Measurements from ENCODE around the gene PLXNB2.

The PLXNB2 gene

DNA sequence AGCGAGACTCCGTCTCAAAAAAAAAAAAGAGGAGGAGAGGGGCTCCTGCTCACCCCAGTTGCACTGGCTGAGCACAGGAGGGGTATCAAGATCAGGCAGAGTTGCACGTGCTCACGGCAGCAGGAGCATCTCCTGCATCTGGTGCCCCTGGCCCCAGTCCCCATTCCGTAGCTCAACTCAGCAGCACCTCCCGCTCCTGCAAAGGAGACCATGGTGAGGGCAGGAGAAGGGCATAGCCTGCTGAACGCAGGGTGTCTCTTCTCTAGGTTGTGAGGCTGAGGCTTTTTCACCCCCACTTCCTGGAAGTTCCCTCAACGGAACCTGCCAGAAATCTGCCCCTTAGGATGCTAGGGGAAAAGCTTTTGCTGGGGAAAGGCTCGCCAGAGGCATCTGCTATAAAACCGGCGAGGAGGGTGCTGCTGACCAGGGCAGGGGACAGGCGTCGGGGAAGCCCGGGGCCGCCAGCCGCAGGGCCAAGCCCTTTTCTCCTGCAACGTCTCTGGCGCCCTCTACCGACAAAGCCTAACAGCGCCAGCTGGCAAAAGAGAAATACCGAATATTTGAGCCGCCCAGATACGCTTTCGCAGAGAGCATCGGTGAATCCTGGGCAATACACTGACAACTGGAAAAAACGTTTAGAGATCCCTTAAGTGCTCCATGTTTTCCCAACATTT lies 34.7 kb upstream of the PLXNB2 start:
- H4K12ac ChIP-seq (ENCODE audit: low read depth, low read length): no peak overlapping the region
- no peak overlapping the region for H3K14ac ChIP-seq (ENCODE audit: low read length)
- H2AFZ ChIP-seq (ENCODE audit: insufficient read depth, low read length, poor library complexity): no peak overlapping the region
- H3K4me2 ChIP-seq (ENCODE audit: low read length): peak overlapping the region; percentile 76
- no peak overlapping the region for H3K9ac ChIP-seq (ENCODE audit: low read length)
- H3K4ac ChIP-seq (ENCODE audit: low read depth, low read length): no peak overlapping the region
- H3K36me3 ChIP-seq (ENCODE audit: control insufficient read depth in 1 of 2, insufficient read depth in 2 of 2, low read length in 2 of 2): peaks cover 2 to 3% of the 10 kb centered on the region in 2 experiments
- H4K91ac ChIP-seq (ENCODE audit: low read depth, low read length): no peak overlapping the region
- no peak overlapping the region for H3K23ac ChIP-seq (ENCODE audit: low read length)
- peaks cover 3% of the 10 kb centered on the region in 2 experiments for H3K4me1 ChIP-seq (ENCODE audit: control insufficient read depth in 1 of 2, insufficient read depth in 2 of 2, low read length in 2 of 2)
- no peaks in the 10 kb centered on the region for H3K27me3 ChIP-seq (ENCODE audit: insufficient read depth, low read length)
- H2BK5ac ChIP-seq (ENCODE audit: low read depth, low read length, poor library complexity): no peak overlapping the region
- no peak overlapping the region for H3K4me3 ChIP-seq (ENCODE audit: low read depth, low read length)
- H3K79me2 ChIP-seq (ENCODE audit: control insufficient read depth, insufficient read depth, low read length, poor library complexity): peaks cover 5% of the 10 kb centered on the region
- H4K8ac ChIP-seq (ENCODE audit: low read depth, low read length): no peak overlapping the region
- H3K79me1 ChIP-seq (ENCODE audit: low read length): peaks cover 6% of the 10 kb centered on the region
- no CpG with 5 or more reads among the region's 26 CpGs for WGBS (ENCODE audit: extremely low coverage, insufficient coverage, insufficient read length)
- no peak overlapping the region for H2BK12ac ChIP-seq (ENCODE audit: low read length)
- H2BK120ac ChIP-seq (ENCODE audit: insufficient read depth, low read length, poor library complexity): no peak overlapping the region
- H3K18ac ChIP-seq (ENCODE audit: low read length): no peak overlapping the region
- no peak overlapping the region for H2AK5ac ChIP-seq (ENCODE audit: low read length)
- H3K9me3 ChIP-seq (ENCODE audit: insufficient read depth, low read depth, low read length): peaks cover 32% of the 10 kb centered on the region
- peak; percentile 84 to 97 for DNase-seq
- H3K27ac ChIP-seq (ENCODE audit: low read depth, low read length): peak overlapping the region; percentile 67

DNA sequence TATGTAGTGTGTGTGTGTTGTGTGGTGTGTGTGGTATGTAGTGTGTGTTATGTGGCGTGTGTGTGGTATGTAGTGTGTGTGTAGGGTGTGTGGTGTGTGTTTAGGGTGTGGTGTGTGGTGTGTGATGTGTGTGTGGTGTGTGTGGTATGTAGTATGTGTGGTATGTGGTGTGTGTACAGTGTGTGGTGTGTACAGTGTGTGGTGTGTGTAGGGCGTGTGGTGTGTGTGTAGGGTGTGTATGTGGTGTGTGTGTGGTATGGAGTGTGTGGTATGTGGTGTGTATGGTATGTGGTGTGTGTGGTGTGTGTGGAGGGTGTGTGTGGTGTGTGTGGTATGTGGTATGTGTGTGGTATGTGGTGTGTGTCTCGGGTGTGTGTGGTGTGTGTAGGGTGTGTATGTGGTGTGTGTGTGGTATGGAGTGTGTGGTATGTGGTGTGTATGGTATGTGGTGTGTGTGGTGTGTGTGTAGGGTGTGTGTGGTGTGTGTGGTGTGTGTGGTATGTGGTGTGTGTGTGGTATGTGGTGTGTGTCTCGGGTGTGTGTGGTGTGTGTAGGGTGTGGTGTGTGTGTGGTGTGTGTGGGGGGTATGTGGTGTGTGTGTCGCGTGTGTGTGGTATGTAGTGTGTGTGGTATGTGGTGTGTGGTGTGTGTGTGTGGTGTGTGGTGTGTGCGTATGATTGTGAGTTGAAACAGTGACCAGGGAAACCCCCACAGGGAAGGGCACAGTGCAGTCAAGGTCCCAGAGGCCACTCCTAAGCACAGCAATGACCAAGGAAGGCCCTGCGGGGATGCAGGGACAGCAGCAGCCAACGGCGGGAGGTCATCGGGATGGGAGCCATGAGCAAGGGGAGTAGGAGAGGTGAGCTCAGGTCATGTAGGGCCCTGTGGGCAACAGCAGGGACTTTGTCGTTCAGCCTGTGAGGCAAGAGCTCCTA lies 32.8 kb upstream of the PLXNB2 start:
- H3K9ac ChIP-seq (ENCODE audit: low read length): no peak overlapping the region
- H3K79me2 ChIP-seq (ENCODE audit: control insufficient read depth, insufficient read depth, low read length, poor library complexity): peaks cover 3% of the 10 kb centered on the region
- no peak overlapping the region for H4K8ac ChIP-seq (ENCODE audit: low read depth, low read length)
- H3K4me3 ChIP-seq (ENCODE audit: low read depth, low read length): peak overlapping the region; percentile 63
- no peak overlapping the region for H2BK5ac ChIP-seq (ENCODE audit: low read depth, low read length, poor library complexity)
- no peak overlapping the region for H4K12ac ChIP-seq (ENCODE audit: low read depth, low read length)
- peaks cover 6% of the 10 kb centered on the region for H3K79me1 ChIP-seq (ENCODE audit: low read length)
- no peak overlapping the region for H3K18ac ChIP-seq (ENCODE audit: low read length)
- H3K23ac ChIP-seq (ENCODE audit: low read length): peak overlapping the region; percentile 99
- WGBS (ENCODE audit: extremely low coverage, insufficient coverage, insufficient read length): 100% methylated on average over 5 of the region's 12 CpGs
- H3K9me3 ChIP-seq (ENCODE audit: insufficient read depth, low read depth, low read length): peaks cover 34% of the 10 kb centered on the region
- H2AK5ac ChIP-seq (ENCODE audit: low read length): no peak overlapping the region
- no peak overlapping the region for H2AFZ ChIP-seq (ENCODE audit: insufficient read depth, low read length, poor library complexity)
- no peak overlapping the region for H2BK120ac ChIP-seq (ENCODE audit: insufficient read depth, low read length, poor library complexity)
- no peak overlapping the region for H3K4ac ChIP-seq (ENCODE audit: low read depth, low read length)
- peak; percentile 75 to 77 for DNase-seq
- no peak overlapping the region for H4K91ac ChIP-seq (ENCODE audit: low read depth, low read length)
- no peak overlapping the region for H3K14ac ChIP-seq (ENCODE audit: low read length)
- H3K36me3 ChIP-seq (ENCODE audit: control insufficient read depth in 1 of 2, insufficient read depth in 2 of 2, low read length in 2 of 2): no peaks in the 10 kb centered on the region
- H3K27me3 ChIP-seq (ENCODE audit: insufficient read depth, low read length): no peaks in the 10 kb centered on the region
- no peak overlapping the region for H3K27ac ChIP-seq (ENCODE audit: low read depth, low read length)
- no peak overlapping the region for H2BK12ac ChIP-seq (ENCODE audit: low read length)
- peaks cover 3% of the 10 kb centered on the region in 2 experiments for H3K4me1 ChIP-seq (ENCODE audit: control insufficient read depth in 1 of 2, insufficient read depth in 2 of 2, low read length in 2 of 2)
- no peak overlapping the region for H3K4me2 ChIP-seq (ENCODE audit: low read length)

DNA sequence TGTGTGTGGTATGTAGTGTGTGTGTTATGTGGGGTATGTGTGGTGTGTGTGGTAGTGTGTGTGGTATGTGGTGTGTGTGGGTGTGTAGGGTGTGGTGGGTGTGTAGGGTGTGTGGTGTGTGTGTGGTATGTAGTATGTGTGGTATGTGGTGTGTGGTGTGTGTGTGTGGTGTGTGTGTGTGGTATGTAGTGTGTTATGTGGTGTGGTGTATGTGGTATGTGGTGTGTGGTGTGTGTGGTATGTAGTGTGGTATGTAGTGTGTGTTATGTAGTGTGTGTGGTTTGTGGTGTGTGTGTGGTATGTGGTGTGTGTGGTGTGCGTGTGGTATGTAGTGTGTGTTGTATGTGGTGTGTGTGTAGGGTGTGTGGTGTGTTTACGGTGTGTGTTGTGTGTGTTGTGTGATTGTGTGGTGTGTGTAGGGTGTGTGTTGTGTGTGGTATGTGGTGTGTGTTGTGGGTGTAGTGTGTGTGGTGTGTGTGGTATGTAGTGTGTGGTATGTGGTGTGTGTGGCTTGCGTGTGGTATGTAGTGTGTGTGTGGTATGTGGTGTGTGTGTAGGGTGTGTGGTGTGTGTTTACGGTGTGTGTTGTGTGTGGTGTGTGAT lies 31.5 kb upstream of the PLXNB2 start:
- Histone ChIP-seq H3K27me3 (ENCODE audit: insufficient read depth, low read length) (no peaks in the 10 kb centered on the region), H4K8ac (ENCODE audit: low read depth, low read length) (no peak overlapping the region), H3K79me1 (ENCODE audit: low read length) (peaks cover 6% of the 10 kb centered on the region), H3K4me2 (ENCODE audit: low read length) (no peak overlapping the region), H2BK5ac (ENCODE audit: low read depth, low read length, poor library complexity) (no peak overlapping the region), H3K4ac (ENCODE audit: low read depth, low read length) (no peak overlapping the region), H3K23ac (ENCODE audit: low read length) (peak overlapping the region; percentile 99), H3K79me2 (ENCODE audit: control insufficient read depth, insufficient read depth, low read length, poor library complexity) (peaks cover 3% of the 10 kb centered on the region), H3K9ac (ENCODE audit: low read length) (peak overlapping the region; percentile 39), H4K12ac (ENCODE audit: low read depth, low read length) (no peak overlapping the region), H3K36me3 (ENCODE audit: control insufficient read depth in 1 of 2, insufficient read depth in 2 of 2, low read length in 2 of 2) (no peaks in the 10 kb centered on the region), H3K9me3 (ENCODE audit: insufficient read depth, low read depth, low read length) (peaks cover 34% of the 10 kb centered on the region), H3K27ac (ENCODE audit: low read depth, low read length) (no peak overlapping the region), H2AFZ (ENCODE audit: insufficient read depth, low read length, poor library complexity) (no peak overlapping the region), H3K4me3 (ENCODE audit: low read depth, low read length) (peak overlapping the region; percentile 63), H3K14ac (ENCODE audit: low read length) (no peak overlapping the region), H3K4me1 (ENCODE audit: control insufficient read depth in 1 of 2, insufficient read depth in 2 of 2, low read length in 2 of 2) (peaks cover 3% of the 10 kb centered on the region in 2 experiments), H3K18ac (ENCODE audit: low read length) (no peak overlapping the region), H4K91ac (ENCODE audit: low read depth, low read length) (no peak overlapping the region), H2AK5ac (ENCODE audit: low read length) (no peak overlapping the region), H2BK12ac (ENCODE audit: low read length) (no peak overlapping the region), H2BK120ac (ENCODE audit: insufficient read depth, low read length, poor library complexity) (no peak overlapping the region)
- WGBS (ENCODE audit: extremely low coverage, insufficient coverage, insufficient read length): 100% methylated on average over 4 of the region's 4 CpGs
- no peak for DNase-seq

DNA sequence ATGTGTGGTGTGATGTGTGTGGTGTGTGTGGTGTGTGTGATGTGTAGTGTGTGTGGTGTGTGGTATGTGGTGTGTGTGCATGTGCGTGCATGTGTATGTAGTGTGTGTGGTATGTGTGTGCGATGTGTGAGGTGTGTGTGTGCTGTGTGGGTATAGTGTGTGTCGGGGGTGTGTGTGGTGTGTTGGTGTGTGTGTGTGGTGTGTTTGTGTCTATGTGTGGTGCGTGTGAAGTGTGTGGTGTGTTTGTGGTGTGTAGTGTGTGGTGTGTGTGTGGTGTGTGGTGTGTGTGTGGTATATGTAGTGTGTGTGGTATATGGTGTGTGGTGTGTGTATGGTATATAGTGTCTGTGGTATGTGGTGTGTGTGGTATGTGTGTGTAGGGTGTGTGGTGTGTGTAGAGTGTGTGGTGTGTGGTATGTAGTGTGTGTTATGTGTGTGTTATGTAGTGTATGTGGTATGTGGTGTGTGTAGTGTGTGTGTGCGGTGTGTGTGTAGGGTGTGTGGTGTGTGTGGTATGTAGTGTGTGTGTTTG lies 30.7 kb upstream of the PLXNB2 start:
- H3K4me1 ChIP-seq (ENCODE audit: control insufficient read depth in 1 of 2, insufficient read depth in 2 of 2, low read length in 2 of 2): peaks cover 3% of the 10 kb centered on the region in 2 experiments
- H2AFZ ChIP-seq (ENCODE audit: insufficient read depth, low read length, poor library complexity): no peak overlapping the region
- H3K9ac ChIP-seq (ENCODE audit: low read length): no peak overlapping the region
- no peak overlapping the region for H4K91ac ChIP-seq (ENCODE audit: low read depth, low read length)
- 100% methylated on average over 3 of the region's 5 CpGs for WGBS (ENCODE audit: extremely low coverage, insufficient coverage, insufficient read length)
- H4K12ac ChIP-seq (ENCODE audit: low read depth, low read length): no peak overlapping the region
- no peak overlapping the region for H4K8ac ChIP-seq (ENCODE audit: low read depth, low read length)
- H3K27me3 ChIP-seq (ENCODE audit: insufficient read depth, low read length): no peaks in the 10 kb centered on the region
- H3K36me3 ChIP-seq (ENCODE audit: control insufficient read depth in 1 of 2, insufficient read depth in 2 of 2, low read length in 2 of 2): no peaks in the 10 kb centered on the region
- no peak overlapping the region for H3K27ac ChIP-seq (ENCODE audit: low read depth, low read length)
- H3K4me2 ChIP-seq (ENCODE audit: low read length): no peak overlapping the region
- H3K4ac ChIP-seq (ENCODE audit: low read depth, low read length): no peak overlapping the region
- H2BK5ac ChIP-seq (ENCODE audit: low read depth, low read length, poor library complexity): no peak overlapping the region
- H3K18ac ChIP-seq (ENCODE audit: low read length): no peak overlapping the region
- H2AK5ac ChIP-seq (ENCODE audit: low read length): no peak overlapping the region
- H3K14ac ChIP-seq (ENCODE audit: low read length): no peak overlapping the region
- no peaks in the 10 kb centered on the region for H3K79me2 ChIP-seq (ENCODE audit: control insufficient read depth, insufficient read depth, low read length, poor library complexity)
- no peak overlapping the region for H2BK12ac ChIP-seq (ENCODE audit: low read length)
- H2BK120ac ChIP-seq (ENCODE audit: insufficient read depth, low read length, poor library complexity): no peak overlapping the region
- no peak for DNase-seq
- peak overlapping the region; percentile 63 for H3K4me3 ChIP-seq (ENCODE audit: low read depth, low read length)
- peak overlapping the region; percentile 87 for H3K23ac ChIP-seq (ENCODE audit: low read length)
- peaks cover 34% of the 10 kb centered on the region for H3K9me3 ChIP-seq (ENCODE audit: insufficient read depth, low read depth, low read length)
- peaks cover 3% of the 10 kb centered on the region for H3K79me1 ChIP-seq (ENCODE audit: low read length)

Measured in trophoblast cell (in vitro differentiated cells and primary cell).